ENCODE measurements around the gene PTCD2. TPM values are rescaled to one million over a fixed set of nuclear protein-coding genes. Genes with fewer than 3 reads are reported as not detected.

Gene PTCD2
- total and polyA plus RNA-seq, 2 donors (not counting 3 experiments of a cell fraction or from before 2014, with no cell fraction given), result 4.3 to 6.7 TPM

- Histone ChIP-seq H2AFZ (ENCODE audit: low read depth, low read length) (no peak overlapping the region), H3K4me3 (replicated peaks in 1 of 3; ENCODE audit: insufficient read depth in 1 of 3, low read depth in 1 of 3, low read length in 3 of 3) (no peak overlapping the region), H3K36me3 (ENCODE audit: control insufficient read depth in 2 of 2, extremely low read depth in 1 of 2, insufficient read depth in 2 of 2, low read length in 2 of 2) (peaks cover 5 to 6% of the 10 kb centered on the region in 2 experiments), H3K79me2 (ENCODE audit: control insufficient read depth, insufficient read depth, low read length) (no peaks in the 10 kb centered on the region), H3K9me1 (replicated peaks; ENCODE audit: control insufficient read depth, extremely low read depth, insufficient read depth, low read length) (no peaks in the 10 kb centered on the region), H4K20me1 (replicated peaks; ENCODE audit: control insufficient read depth, extremely low read depth, insufficient read depth, low read length) (no peaks in the 10 kb centered on the region), H3K9me3 (replicated peaks; ENCODE audit: control insufficient read depth, insufficient read depth, low read length) (no peaks in the 10 kb centered on the region), H3K4me2 (ENCODE audit: insufficient read depth, low read length) (no peak overlapping the region), H3K4me1 (ENCODE audit: control insufficient read depth, extremely low read depth, insufficient read depth, low read length) (no peaks in the 10 kb centered on the region), H3K27me3 (ENCODE audit: control insufficient read depth in 2 of 2, insufficient read depth in 2 of 2, low read length in 2 of 2) (no peaks in the 10 kb centered on the region), H3K9ac (replicated peaks; ENCODE audit: extremely low read depth, insufficient read depth, low read length) (no peak overlapping the region), H3K27ac (ENCODE audit: insufficient read depth, low read depth, low read length) (no peak overlapping the region)
- ChIA-PET CTCF (interaction anchor here (0.8 kb wide), 1 partner anchor 187 kb away, joined by 4 read pairs; no protein-coding TSS in a partner anchor), POLR2A (no interaction called here)
- DNase-seq (ENCODE audit: low read depth, low spot score) (no peak), FAIRE-seq (no peak)
- no TSS peak for BruUV-seq (replicated peaks)
- dilution Hi-C loops (cut with MboI; ENCODE audit: extremely low pct_ligation_motif_present, low sequenced_read_pairs), result no loop called here
- TF ChIP-seq, protein P1, sequence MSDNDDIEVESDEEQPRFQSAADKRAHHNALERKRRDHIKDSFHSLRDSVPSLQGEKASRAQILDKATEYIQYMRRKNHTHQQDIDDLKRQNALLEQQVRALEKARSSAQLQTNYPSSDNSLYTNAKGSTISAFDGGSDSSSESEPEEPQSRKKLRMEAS (IDR thresholded peaks at IDR 0.05; ENCODE audit: insufficient read depth, insufficient read length), result no peak
- no peak for TF ChIP-seq FOS (IDR thresholded peaks at IDR 0.05; ENCODE audit: borderline replicate concordance, insufficient read depth, low read length)
- no peak for TF ChIP-seq MYC (IDR thresholded peaks at IDR 0.05; ENCODE audit: low read depth, low read length)
- no peak for TF ChIP-seq JUN (IDR thresholded peaks at IDR 0.05; ENCODE audit: borderline replicate concordance, insufficient read depth, insufficient read length, low read depth)
- no peak for TF ChIP-seq POLR2A (IDR thresholded peaks at IDR 0.05; ENCODE audit: low read depth, low read length)
- TF ChIP-seq GATA2 (IDR thresholded peaks at IDR 0.05; ENCODE audit: insufficient read depth, insufficient read length, low read depth, low read length), result no peak
- no peak for TF ChIP-seq EZH2 (IDR thresholded peaks at IDR 0.05; ENCODE audit: borderline replicate concordance, low read depth, low read length, severe bottlenecking)
- TF ChIP-seq, protein P2, sequence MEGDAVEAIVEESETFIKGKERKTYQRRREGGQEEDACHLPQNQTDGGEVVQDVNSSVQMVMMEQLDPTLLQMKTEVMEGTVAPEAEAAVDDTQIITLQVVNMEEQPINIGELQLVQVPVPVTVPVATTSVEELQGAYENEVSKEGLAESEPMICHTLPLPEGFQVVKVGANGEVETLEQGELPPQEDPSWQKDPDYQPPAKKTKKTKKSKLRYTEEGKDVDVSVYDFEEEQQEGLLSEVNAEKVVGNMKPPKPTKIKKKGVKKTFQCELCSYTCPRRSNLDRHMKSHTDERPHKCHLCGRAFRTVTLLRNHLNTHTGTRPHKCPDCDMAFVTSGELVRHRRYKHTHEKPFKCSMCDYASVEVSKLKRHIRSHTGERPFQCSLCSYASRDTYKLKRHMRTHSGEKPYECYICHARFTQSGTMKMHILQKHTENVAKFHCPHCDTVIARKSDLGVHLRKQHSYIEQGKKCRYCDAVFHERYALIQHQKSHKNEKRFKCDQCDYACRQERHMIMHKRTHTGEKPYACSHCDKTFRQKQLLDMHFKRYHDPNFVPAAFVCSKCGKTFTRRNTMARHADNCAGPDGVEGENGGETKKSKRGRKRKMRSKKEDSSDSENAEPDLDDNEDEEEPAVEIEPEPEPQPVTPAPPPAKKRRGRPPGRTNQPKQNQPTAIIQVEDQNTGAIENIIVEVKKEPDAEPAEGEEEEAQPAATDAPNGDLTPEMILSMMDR (IDR thresholded peaks at IDR 0.05; ENCODE audit: extremely low read depth in 1 of 2, insufficient read depth in 1 of 2, low read depth in 1 of 2, low read length in 2 of 2), result no peak
- no peak for TF ChIP-seq POLR2AphosphoS5 (IDR thresholded peaks at IDR 0.05; ENCODE audit: insufficient read depth, low read depth, low read length)
- intact Hi-C loops (cut with micrococcal nuclease), result no loop called here
These were observed 17.0 kb downstream of the PTCD2 start for GRCh38 chr5:72337159-72337558.
